HG03558 (cell line): ENCODE data around the gene TMEM109.

Experiments used
- ATAC-seq: cut with Tn5 transposase; IDR thresholded peaks from one replicate; pipeline ENCODE4 v1.9.1; 2021; ENCODE audit warnings: moderate number of reproducible peaks; ENCODE audit not compliant: unreplicated experiment; ENCODE audit errors: extremely low read depth

TMEM109 gene, protein sequence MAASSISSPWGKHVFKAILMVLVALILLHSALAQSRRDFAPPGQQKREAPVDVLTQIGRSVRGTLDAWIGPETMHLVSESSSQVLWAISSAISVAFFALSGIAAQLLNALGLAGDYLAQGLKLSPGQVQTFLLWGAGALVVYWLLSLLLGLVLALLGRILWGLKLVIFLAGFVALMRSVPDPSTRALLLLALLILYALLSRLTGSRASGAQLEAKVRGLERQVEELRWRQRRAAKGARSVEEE

GRCh38 chr11:60913793-60914632 is at the start of gene TMEM109:
TSS of gene TMEM109 (plus strand) at chr11:60914158. CDS start at chr11:60919694, 5,536 bp downstream.
- ATAC-seq = no peak

DNA sequence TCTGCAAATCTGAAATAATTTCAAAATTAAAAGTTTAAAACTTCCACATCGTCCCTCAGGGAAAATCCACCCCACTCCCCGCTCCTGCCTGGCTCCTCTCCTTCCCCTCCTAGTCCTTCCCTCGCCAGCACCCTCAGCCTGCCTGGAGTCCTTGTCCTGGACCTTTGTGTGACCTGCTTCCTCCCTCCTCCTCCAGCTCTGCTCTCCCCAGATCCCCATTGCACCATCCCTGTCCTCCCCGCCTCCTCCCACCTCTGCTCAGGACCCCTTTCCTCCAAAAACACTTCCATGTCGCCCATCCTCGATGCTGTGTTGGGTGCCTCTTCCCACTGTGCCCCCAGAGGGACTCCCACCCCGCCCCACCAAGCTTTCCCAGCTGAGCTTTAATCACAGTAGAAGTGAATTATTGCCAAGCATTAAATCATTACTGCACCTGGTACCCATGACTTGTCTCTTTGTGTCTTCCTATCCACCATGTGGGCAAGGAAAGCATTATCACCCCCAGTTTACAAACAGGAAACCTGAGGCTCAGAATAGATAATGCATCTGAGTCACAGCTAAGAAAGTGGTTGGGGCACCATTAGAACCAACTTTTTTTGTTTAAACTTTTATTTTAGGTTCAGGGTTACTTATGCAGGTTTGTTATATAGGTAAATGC is 49.0 kb upstream of the TMEM109 start:
- ATAC-seq = no peak

GRCh38 chr11:60866911-60867870 is 46.8 kb upstream of the TMEM109 start, which contains the start of gene ZP1:
TSS of gene ZP1 (plus strand) at chr11:60867542. CDS start at chr11:60867562, 20 bp downstream.
- ATAC-seq = no peak

- no peak for ATAC-seq
Measured at GRCh38 chr11:60867871-60868681, 45.9 kb upstream of the TMEM109 start.

GRCh38 chr11:60868682-60869450 is 45.1 kb upstream of the TMEM109 start:
- ATAC-seq = no peak

DNA sequence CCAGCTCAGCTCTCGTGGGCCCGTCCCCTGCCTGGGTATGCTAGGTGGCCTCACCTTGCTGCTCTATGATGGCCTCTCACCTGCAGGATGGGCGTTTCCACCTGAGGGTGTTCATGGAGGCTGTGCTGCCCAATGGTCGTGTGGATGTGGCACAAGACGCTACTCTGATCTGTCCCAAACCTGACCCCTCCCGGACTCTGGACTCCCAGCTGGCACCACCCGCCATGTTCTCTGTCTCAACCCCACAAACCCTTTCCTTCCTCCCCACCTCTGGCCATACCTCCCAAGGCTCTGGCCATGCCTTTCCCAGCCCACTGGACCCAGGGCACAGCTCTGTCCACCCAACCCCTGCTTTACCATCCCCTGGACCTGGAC is 44.5 kb upstream of the TMEM109 start:
- no peak for ATAC-seq

DNA sequence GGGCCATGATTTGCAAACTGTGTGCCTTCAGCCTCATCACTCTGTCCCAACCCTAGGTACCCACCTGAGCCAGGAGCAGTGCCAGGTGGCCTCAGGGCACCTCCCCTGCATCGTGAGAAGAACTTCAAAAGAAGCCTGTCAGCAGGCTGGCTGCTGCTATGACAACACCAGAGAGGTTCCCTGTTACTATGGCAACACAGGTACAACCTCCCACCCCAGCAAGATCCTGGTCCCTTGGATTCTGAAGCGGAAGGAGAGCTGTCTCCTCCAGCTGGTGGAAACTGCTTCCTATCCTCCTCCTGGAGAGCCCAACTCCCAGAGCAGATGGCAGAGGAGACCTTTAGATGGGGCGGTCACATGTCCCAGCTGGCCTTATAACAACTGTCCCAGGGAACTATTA is 43.7 kb upstream of the TMEM109 start:
- ATAC-seq = no peak

DNA sequence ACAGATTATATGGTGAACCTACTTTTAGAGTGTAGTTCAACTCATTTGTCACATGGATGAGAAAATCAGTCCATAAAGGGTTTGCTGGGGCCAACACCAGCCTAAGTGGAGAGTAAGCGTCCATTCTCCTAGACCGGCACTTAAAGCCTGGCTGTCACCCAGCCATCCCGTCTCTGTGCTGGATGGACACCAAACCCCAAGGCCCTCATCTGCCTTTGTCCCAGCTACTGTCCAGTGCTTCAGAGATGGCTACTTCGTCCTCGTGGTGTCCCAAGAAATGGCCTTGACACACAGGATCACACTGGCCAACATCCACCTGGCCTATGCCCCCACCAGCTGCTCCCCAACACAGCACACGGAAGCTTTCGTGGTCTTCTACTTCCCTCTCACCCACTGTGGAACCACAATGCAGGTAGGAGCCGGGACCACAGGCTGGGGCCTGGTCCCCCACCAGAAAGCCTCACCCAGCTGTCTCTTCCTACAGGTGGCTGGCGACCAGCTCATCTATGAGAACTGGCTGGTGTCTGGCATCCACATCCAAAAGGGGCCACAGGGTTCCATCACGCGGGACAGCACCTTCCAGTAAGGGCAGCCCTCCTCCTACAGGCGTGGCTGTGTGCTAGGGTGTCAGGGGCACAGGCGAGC is 43.1 kb upstream of the TMEM109 start:
- no peak for ATAC-seq

DNA sequence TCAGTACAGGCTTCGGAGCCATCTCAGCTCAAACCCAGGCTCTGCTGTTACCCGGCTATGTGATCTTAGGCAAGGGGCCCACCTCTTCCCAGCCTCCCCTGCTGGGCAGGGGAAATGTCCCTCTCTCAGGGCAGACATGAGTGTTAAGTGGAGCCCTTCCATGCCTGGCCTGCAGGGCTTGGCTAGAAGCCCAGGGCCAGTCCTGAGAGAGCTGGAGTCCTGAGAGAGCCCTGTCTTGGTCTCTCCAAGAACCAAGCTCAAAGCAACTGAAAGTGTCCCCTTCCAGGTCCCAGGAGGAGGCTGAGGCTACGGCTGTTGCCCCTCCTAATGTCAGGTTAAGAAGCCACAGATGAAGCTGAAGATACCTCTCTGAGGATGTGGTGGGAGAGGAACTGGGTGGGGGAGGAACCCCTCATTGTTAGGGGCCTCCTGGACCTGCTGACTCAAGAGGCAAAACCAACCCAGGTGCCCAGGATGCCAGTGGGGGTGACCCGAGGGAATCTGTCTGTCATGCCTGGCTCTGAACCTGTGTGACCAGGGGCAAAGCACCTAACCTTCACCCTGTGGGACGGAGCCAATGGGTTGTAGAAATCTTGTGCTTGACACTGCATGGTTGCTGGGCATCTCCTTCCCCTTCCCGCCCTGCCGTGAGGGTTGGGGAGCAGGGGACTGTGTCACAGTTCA is 42.4 kb upstream of the TMEM109 start:
- no peak for ATAC-seq

- ATAC-seq = no peak
Measured at GRCh38 chr11:60872124-60872960, 41.6 kb upstream of the TMEM109 start.

DNA sequence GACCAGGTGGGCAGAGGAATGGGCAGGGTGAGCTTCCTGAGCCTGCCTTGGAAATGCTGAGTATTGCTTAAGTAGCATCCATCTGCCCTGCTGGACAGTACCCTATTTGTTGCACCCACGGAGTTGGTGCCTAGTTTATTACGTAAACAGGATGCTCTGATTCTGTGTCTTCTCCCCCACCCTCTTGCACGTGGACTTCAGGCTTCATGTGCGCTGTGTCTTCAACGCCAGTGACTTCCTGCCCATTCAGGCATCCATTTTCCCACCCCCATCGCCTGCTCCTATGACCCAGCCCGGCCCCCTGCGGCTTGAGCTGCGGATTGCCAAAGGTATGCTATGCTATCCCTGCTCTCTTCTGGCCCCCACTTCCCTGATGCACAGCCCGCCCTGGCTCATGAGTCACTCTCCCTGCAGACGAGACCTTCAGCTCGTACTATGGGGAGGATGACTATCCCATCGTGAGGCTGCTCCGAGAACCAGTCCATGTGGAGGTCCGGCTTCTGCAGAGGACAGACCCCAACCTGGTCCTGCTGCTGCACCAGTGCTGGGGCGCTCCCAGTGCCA is 40.9 kb upstream of the TMEM109 start:
- no peak for ATAC-seq

GRCh38 chr11:60873533-60873932 is 40.4 kb upstream of the TMEM109 start:
- no peak for ATAC-seq

DNA sequence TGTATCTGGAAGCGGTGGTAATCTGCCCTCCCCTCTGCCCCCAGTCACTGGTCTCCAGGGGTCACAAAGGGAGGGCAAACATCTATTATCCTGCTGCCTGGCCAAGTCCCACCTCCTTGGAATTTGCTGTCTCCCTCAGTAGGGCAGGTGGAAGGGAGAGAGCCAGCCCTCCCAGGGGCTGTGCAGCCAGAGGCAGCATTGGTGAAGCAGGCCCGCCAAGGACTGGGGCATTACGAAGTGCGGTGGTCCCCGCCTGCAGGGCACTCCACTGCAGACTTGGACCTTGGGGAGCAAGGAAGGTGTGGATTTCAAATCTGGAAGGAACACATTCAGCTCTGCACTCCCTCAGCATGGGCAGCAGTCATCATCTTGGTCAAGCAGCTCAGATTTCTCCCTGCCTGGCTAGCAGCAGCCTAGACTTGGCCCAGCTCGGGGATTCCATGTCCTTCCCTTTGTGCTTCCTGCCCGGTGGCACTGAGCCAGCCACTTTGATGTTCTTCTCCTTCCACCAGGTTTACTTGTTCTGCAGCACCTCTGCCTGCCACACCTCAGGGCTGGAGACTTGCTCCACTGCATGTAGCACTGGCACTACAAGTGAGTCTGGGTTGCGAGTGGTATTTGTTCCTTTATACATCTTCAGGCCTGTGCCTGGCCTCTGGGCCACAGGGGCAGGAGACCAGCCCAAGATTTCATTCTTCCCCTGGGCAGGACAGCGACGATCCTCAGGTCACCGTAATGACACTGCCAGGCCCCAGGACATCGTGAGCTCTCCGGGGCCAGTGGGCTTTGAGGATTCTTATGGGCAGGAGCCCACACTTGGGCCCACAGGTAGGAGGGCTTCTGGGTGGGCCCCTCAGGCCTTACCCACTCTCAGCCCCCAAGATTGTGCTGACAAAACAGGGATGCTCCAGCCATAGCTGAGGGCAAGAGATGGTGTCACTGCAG is 39.3 kb upstream of the TMEM109 start:
- ATAC-seq = no peak

DNA sequence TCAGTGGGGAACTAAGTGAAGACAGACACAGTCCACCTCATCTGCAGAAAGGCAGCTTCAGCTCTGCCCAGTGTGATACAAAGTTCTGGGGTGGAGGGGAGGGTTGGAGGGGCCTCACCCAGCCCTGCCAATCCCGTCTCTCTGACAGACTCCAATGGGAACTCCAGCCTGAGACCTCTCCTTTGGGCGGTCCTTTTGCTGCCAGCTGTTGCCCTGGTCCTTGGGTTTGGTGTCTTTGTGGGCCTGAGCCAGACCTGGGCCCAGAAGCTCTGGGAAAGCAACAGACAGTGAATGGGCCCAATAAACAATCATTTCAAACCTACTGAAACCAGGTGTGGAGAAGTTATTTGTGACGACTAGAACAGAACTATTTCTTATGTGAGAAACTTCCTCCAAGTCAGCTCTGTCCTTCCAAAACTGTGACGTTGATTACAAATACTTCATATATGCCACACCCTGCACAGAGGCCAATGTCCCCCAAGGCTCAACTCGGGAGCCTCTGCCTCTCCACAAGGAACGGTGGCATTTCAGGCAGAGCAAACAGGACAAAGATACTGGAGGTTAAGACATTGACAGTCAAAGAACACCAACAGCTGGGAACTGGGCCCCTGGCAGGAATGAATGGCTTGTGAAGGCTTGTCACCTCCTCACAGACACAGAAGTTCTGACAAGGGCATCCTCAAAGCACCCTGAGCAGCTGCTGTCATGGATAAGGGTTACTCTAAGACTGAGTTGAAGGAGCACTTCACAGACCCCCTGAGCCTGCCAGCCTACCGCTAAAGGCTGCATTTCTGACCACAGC is 38.4 kb upstream of the TMEM109 start:
- ATAC-seq = no peak

DNA sequence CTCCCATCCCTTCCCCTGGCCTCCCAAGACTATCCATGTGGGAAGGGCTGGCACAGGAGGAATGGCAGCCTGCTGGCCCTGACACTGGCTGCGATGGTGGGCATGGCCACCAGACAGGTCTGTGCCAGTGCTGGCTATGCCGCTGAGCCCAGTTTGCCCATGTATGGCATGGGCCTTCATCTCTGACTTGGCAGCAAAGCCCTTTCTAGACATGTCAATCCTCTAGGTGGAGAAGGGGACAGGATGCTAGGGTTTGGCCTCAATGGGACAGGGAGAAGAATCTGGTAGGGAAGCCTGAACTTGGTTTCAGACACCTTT is 37.8 kb upstream of the TMEM109 start:
- ATAC-seq = no peak
